HPDE6-E6E7 (cell line): ENCODE results near the gene AKT3.

Experiments used
- DNase-seq: peaks from one replicate; pipeline ENCODE4 v3.0.0; 2011; ENCODE audit warnings: missing footprints; ENCODE audit errors: extremely low spot score

Gene AKT3

DNA sequence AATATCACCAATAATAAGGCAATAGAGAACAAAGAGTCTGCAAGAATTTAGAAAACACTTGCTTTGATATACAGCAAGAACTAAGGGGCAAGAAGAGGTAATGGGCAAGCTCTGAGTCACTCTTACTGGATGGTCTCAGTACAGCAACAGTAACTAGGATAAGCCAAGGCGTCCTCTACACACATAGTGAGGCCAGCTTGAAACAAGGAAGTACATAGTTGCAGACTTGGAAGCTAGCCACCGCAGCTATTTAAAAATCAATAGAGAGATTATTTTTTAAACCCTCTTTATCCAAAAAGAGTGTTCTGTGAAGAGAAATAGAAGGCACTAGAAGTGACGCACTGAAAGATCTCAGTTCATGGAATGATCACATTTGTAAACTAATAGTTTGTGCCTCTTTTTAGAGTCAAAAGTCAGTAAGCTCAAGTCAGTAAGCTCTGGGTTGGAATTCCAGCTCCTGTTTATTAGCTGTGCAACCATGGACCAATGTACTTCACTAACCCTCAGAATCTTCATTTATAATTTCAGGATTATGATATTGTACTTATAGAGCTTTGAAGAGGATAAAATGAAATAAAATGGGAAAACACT is 118.6 kb downstream of the AKT3 start:
- no peak for DNase-seq

DNA sequence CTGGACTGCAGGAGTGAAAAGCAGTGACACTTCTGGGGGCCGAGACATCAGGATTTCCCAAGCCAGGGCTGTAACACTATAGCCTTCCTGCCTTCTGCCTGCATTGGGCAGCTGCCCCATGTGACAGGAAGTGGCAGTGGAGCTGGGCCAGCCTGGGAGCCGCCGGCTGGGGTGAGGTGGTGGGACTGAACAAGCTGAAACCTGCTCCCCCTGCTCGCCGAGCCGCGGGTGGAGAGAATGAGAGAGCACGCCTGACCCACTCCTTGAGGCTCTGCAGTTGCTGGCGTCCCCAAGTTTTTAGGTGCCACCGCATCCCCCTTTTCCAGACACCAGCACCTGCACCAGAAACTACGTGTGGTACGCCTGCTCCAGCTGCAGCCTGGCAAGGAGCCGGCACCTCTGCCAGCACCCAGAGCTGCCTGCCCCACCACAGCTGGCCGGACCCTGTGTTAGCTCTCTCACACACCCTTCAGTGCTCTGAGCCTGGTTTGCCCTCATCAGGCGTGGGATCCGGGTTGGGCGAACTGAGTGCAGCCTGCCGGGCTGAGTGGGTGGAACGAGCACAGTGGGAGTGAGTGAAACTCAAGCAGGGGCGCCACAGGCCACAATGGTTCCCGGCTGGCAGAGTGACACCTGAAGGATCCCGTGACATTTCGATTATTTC is 119.4 kb downstream of the AKT3 start:
- no peak for DNase-seq

GRCh38 chr1:243729956-243730355 is 120.1 kb downstream of the AKT3 start:
- no peak for DNase-seq

DNA sequence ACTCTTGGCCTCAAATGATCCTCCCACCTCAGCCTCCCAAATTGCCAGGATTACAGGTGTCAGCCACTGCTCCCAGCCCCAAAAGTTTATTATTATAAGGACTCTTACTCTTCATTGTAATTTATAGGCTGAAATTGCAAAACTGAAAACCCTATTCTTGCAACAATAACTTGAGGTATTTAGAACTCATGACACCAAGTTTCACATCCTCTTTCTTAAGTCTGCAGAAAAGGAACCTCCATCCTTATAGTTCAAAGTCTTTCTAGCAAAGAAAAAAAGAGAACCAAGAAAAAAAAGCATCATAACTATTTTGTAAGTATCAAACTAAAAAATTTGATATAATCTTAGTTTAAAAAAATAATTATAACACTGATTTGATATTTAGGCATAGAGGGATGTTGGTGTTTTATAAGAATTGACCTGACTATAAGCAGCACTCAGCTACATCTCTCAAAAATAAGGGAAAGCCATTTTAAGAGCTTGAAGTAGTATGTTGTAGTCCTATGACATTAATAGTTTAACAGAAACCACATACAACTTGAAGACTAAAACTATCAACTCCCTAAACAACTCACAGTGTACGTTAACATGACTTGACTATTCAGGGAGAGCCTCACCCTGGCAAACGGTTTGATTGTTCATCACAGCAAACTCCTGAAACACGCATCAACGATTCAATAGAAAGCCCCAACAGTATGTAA is 122.4 kb downstream of the AKT3 start:
- no peak for DNase-seq

DNA sequence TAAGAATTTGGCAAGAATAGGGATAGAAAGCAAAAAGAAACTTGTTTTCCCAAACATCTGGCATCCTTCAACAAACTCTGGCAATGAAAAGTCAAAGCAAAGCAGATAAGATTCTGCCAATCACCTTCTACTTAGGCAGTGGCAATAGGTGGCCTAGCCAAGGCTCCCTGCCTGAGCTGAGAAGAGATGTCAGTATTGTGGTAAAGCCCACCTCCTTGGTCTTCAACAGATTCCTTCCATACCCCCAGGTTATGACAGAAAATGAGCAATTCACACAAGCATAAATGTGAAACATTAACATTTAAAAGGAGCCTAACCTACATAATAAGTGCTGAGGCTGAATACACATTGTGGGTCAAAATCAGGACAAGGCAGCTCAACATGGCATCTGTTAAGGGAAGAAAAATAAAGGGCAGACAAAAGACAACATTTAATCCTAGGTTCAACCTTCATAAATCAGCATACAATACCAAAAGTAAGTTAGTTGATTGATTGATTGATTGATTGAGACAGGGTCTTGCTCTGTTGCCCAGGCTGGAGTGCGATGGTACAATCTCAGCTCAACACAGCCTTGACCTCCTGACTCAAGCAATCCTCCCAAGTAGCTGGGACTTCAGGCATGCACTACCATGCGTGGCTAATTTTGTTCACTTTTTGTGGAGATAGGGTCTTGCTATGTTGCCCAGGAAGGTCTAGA is 123.1 kb downstream of the AKT3 start:
- DNase-seq: no peak

- no peak for DNase-seq
Measured at GRCh38 chr1:243725846-243726245, 124.2 kb downstream of the AKT3 start.

DNA sequence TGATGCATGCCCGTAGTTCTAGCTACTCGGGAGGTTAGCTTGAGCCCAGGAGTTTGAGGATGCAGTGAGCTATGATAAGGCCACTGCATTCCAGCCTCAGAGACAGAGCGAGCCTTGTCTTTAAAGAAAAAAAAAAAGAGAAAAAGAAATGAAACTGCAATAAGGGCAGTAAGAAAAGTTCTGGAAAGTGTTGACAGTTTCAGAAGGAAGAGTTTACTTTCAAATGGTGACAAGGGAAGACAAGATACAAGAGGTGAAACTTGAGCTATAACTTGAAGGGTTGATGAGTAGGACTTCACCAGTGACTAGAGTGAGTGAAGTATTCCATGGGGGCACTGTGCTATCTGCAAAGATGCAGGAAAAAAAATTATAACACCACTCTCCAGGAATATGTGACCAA is 125.0 kb downstream of the AKT3 start:
- DNase-seq: no peak

DNA sequence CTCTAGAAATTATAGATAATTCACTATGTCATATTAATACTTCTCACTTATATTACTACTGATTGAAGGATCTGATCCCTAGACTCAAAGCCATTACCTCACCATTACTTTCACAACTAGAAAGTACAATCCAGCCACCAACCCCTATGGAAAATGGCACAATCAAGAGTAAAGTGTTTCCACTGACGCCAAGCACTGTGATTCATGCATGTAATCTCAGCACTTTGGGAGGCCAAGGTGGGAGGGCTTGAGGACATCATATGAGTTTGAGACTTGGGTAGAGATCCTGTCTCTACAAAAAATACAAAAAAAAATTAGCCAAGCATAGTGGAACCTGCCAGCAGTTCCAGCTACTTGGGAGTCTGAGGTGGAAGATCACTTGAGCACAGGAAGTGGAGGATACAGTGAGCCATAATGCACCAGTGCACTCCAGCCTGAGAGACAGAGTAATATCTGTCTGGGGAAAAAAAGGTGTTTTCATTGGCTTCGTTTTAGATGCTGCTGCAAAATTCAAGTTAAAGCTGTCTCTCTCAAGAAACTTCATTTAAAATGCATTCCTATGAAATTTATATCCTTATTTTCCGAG is 126.5 kb downstream of the AKT3 start:
- DNase-seq: no peak

DNA sequence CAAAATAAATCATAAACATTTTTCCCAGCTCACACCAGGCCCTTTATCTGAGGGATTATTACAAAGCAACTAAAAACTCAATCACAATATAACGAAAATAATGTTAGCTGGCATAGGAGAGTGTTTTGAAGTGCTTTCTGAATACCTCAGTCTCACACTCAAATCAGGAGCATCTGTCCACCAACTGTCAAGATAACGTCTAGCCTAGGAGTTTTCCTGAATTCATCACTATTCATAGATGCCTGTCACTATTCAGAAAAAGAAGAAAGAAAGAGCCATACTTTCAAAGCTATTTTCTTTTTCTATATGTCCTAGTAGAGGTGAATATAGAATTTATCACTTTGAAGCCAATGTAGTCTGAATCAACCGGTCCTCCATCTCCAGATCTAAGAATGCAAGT is 127.0 kb downstream of the AKT3 start:
- DNase-seq: no peak

- no peak for DNase-seq
Measured at GRCh38 chr1:243719476-243719875, 130.6 kb downstream of the AKT3 start.

DNA sequence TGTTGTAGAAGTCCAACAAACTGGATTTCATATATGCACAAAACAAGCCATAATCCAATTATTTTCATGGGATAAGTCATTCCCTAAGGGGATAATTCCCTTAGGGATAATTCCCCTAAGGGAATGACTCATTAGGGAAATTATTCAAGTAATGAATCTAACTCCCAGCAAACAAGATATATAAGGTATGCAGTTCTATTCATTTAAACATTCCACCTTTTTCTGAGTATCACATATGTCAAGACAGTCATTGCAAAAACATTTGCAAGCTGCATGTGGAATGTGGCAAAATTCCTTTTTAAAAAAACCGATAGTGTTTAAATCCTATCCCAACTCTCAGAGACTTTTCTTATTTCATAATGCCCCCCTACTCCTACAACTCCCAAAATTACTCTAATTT is 131.2 kb downstream of the AKT3 start:
- no peak for DNase-seq

- DNase-seq: no peak
Measured at GRCh38 chr1:243718022-243718421, 132.0 kb downstream of the AKT3 start.

DNA sequence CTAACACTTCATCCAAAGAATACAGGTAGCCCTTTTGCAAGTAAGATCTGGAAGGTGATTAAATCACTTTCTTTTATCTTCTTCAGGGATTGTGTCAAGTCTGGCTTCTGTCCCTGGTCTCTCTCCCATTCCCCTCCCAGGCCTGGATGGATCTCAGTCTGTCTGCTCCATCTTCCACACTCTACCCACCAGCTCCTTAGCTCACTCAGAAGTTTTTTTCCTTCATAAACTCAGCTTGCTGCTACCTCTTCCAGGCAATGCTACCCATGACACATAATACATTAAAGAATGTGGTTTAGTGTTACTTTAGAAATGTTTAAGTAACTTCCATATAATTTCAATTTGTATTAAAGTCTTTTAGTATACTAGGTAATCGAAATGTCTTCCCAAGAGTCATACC is 133.1 kb downstream of the AKT3 start:
- DNase-seq: no peak

DNA sequence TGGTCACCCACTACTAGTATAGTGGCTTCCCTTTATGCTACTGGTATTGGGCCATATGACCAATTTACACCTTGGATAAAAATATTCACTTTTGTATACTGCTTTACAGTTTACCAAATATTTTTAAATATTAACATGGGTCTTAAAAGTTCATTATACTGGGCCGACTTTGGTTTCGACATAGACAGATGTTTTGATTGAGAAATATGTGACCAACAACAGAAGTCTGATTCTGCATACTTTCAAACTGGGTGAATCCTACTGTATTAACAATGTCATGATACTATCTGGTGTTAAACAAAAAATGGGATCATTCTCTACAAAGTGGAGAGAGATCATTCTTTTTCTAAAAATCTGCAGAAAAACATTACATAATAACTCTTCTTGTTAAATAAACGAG is 134.8 kb downstream of the AKT3 start:
- no peak for DNase-seq

GRCh38 chr1:243713470-243714186 is 136.4 kb downstream of the AKT3 start:
- no peak for DNase-seq

DNA sequence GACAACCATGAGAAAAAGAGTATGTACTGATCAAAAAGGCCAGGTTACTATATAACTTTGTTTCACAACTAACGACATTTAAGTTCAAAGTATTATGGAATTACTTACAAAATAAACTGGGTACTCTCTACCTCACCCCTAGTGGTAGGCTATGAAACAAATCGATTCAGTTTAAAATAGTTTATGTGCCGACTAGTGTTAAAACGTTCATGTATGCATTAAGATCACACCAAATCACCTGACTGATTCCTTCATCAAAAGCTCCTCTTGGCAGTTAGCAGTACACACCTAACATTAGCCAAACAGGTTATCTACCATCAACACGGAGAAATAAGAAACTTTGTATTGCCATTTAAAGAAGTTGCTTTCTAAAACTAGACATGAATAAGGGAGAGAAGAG is 137.1 kb downstream of the AKT3 start:
- DNase-seq: no peak

- no peak for DNase-seq
Measured at GRCh38 chr1:243712242-243712641, 137.8 kb downstream of the AKT3 start.

- DNase-seq: no peak
Measured at GRCh38 chr1:243710467-243710866, 139.6 kb downstream of the AKT3 start.

DNA sequence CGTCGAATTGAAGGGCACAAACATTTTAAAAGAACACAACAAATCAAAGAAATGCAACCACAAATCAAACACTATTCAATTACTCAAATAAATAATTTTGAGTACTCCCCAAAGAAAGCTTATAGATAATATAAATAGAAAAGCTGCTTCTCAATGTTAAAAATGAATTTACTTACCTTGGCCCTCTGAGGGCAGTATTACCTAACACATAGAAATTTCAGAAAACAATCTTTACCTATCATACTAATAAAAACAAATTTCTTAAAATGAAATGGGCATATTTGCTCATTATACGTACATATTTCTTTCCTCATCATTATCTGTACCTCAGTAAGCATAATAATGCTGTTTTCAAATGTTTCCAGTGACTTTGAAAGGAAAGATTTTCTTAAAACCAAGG is 141.8 kb downstream of the AKT3 start:
- DNase-seq: no peak

- DNase-seq: no peak
Measured at GRCh38 chr1:243706563-243706962, 143.5 kb downstream of the AKT3 start.

GRCh38 chr1:243705585-243705984 is 144.5 kb downstream of the AKT3 start:
- no peak for DNase-seq

- no peak for DNase-seq
Measured at GRCh38 chr1:243701872-243702271, 148.2 kb downstream of the AKT3 start.
